MV-4-11 (cell line): ENCODE measurements around the gene ACRV1.

Experiments used
- DNase-seq: peaks from one replicate; lab custom pipeline; 2025; lab: John Stamatoyannopoulos, UW

Gene ACRV1

GRCh38 chr11:125649465-125650166 is 31.0 kb downstream of the ACRV1 start:
- DNase-seq, result no peak

- no peak for DNase-seq
These were observed 34.8 kb downstream of the ACRV1 start for GRCh38 chr11:125645871-125646270.

- DNase-seq, result no peak
These were observed 42.3 kb downstream of the ACRV1 start for GRCh38 chr11:125638315-125638714.

- DNase-seq, result peak; percentile 56
These were observed 42.8 kb downstream of the ACRV1 start for GRCh38 chr11:125637840-125638239.

- no peak for DNase-seq
These were observed 53.3 kb downstream of the ACRV1 start for GRCh38 chr11:125627236-125627910.

- no peak for DNase-seq
These were observed 54.2 kb downstream of the ACRV1 start for GRCh38 chr11:125626288-125626950.

- peak; percentile 83 for DNase-seq
These were observed 54.9 kb downstream of the ACRV1 start for GRCh38 chr11:125625630-125626287.

GRCh38 chr11:125625225-125625629 is 55.4 kb downstream of the ACRV1 start:
- no peak for DNase-seq

- DNase-seq, result no peak
These were observed 55.9 kb downstream of the ACRV1 start, which contains the start of gene CHEK1 for GRCh38 chr11:125624756-125625213. TSS of gene CHEK1 (plus strand) at chr11:125625163. CDS start at chr11:125626769, 1,606 bp downstream.

- no peak for DNase-seq
These were observed 57.6 kb downstream of the ACRV1 start for GRCh38 chr11:125623064-125623463.

- DNase-seq, result no peak
These were observed 58.7 kb downstream of the ACRV1 start for GRCh38 chr11:125621995-125622394.
